Liver (tissue), 9 donors: ENCODE results near the gene LIMA1. TPM values are rescaled to one million over a fixed set of nuclear protein-coding genes. Genes with fewer than 3 reads are reported as not detected.
"Not testable (repeated sequence)": the region's sequence is repeated elsewhere in the genome, so short reads cannot be mapped to it uniquely, and the experiment has no call there.

Experiments
- DNase-seq: peaks from one replicate; pipeline ENCODE4 v3.0.0-alpha.2; 2017; ENCODE audit warnings: low spot score
- H3K27ac ChIP-seq, 2 donors: one replicate each; pipeline ENCODE4 v1.7.0; 2013; ENCODE audit warnings: inconsistent platforms in 2 of 2, low read length in 2 of 2, control low read depth in 1 of 2, low read depth in 1 of 2, mild to moderate bottlenecking in 1 of 2
- H3K27me3 ChIP-seq, 4 donors: one replicate each; pipeline versions ENCODE4 v1.6.1 to v1.7.0; 2013; ENCODE audit warnings: low read length in 3 of 4, inconsistent platforms in 1 of 4, mild to moderate bottlenecking in 1 of 4, moderate library complexity in 1 of 4; ENCODE audit not compliant: control insufficient read depth in 4 of 4, insufficient read depth in 4 of 4
- H3K36me3 ChIP-seq, 4 donors: one replicate each; pipeline versions ENCODE4 v1.6.1 to v1.7.0; 2013; ENCODE audit warnings: low read length in 3 of 4, mild to moderate bottlenecking in 3 of 4, low read depth in 1 of 4, moderate library complexity in 1 of 4; ENCODE audit not compliant: control insufficient read depth in 4 of 4, insufficient read depth in 3 of 4
- H3K4me1 ChIP-seq, 4 donors: one replicate each; pipeline versions ENCODE4 v1.6.1 to v1.7.0; 2013; ENCODE audit warnings: low read length in 3 of 4, mild to moderate bottlenecking in 3 of 4, moderate library complexity in 1 of 4; ENCODE audit not compliant: control insufficient read depth in 4 of 4, insufficient read depth in 4 of 4
- H3K4me3 ChIP-seq, 3 donors: one replicate each; pipeline versions ENCODE4 v1.6.1 to v1.7.0; 2013; ENCODE audit warnings: low read length in 3 of 3, control low read depth in 1 of 3, low read depth in 1 of 3, mild to moderate bottlenecking in 1 of 3
- H3K9ac ChIP-seq, 2 donors: one replicate each; pipeline ENCODE4 v1.7.0; 2013; ENCODE audit warnings: low read length in 2 of 2, mild to moderate bottlenecking in 2 of 2, moderate library complexity in 2 of 2, control low read depth in 1 of 2, low read depth in 1 of 2
- H3K9me3 ChIP-seq, 4 donors: one replicate each; pipeline versions ENCODE4 v1.6.1 to v1.7.0; 2013; ENCODE audit warnings: low read length in 3 of 4; ENCODE audit not compliant: control insufficient read depth in 4 of 4
- EGR1 ChIP-seq, 2 donors: IDR thresholded peaks; 2 replicates each; pipeline ENCODE4 v1.6.1; 2016 to 2018; ENCODE audit warnings: antibody characterized with exemption in 2 of 2, low read depth in 2 of 2
- HNF4A ChIP-seq, 2 donors: conservative IDR thresholded peaks; 2 replicates each; pipeline ENCODE4 v1.6.1; 2016; ENCODE audit warnings: antibody characterized with exemption in 2 of 2, mild to moderate bottlenecking in 2 of 2
- HNF4G ChIP-seq: IDR thresholded peaks from 2 replicates; pipeline ENCODE4 v1.6.1; 2016; ENCODE audit warnings: antibody characterized with exemption
- NR2F2 ChIP-seq: IDR thresholded peaks from 2 replicates; pipeline ENCODE4 v1.6.1; 2016; ENCODE audit warnings: antibody characterized with exemption
- RAD21 ChIP-seq, 2 donors: IDR thresholded peaks; 2 replicates each; pipeline ENCODE4 v1.6.1; 2016; ENCODE audit warnings: antibody characterized with exemption in 2 of 2, mild to moderate bottlenecking in 2 of 2
- RXRA ChIP-seq, 2 donors: IDR thresholded peaks; 2 replicates each; pipeline ENCODE4 v1.6.1; 2017 to 2018; ENCODE audit warnings: antibody characterized with exemption in 2 of 2, mild to moderate bottlenecking in 1 of 2
- SP1 ChIP-seq: IDR thresholded peaks from 2 replicates; pipeline ENCODE4 v1.6.1; 2018; ENCODE audit warnings: antibody characterized with exemption, mild to moderate bottlenecking
- TAF1 ChIP-seq: conservative IDR thresholded peaks from 2 replicates; pipeline ENCODE4 v1.6.1; 2016; ENCODE audit warnings: antibody characterized with exemption, mild to moderate bottlenecking
- WGBS: extraction: QIAGEN DNeasy Blood & Tissue Kit; methylation state at CpG from one replicate; pipeline ENCODE4 v1.1.7; 2013; 5-methylcytosine and 5-hydroxymethylcytosine counted together
- polyA plus RNA-seq, 2 donors: library from polyadenylated mRNA; stranded (reverse) in 1 of 2; unstranded in 1 of 2; fragments of 200-250 nt in 1 of 2; fragments of >200 nt in 1 of 2; fragmentation: Nextera tagmentation in 1 of 2; extraction: Ambion mirVana in 1 of 2; gene quantifications; one replicate each; pipeline versions ENCODE4 v1.2.1 to v1.2.3, GENCODE V29; 2013 to 2015
- total RNA-seq, 2 donors: library from RNA; depleted of rRNA; stranded (reverse); fragments of >200 nt; gene quantifications; one replicate each; pipeline ENCODE4 v1.2.3, GENCODE V29; 2014
- TF ChIP-seq, protein P1 (sequence below): IDR thresholded peaks from 2 replicates; pipeline ENCODE4 v1.6.1; 2016; ENCODE audit warnings: antibody characterized with exemption
- donor health status: healthy.
- donor health status: healthy.
- donor health status: healthy.
- donor health status: healthy.
- donor health status: healthy.

LIMA1 gene
- total and polyA plus RNA-seq, 4 donors = 8.1 to 17.5 (median 13.5) TPM

DNA sequence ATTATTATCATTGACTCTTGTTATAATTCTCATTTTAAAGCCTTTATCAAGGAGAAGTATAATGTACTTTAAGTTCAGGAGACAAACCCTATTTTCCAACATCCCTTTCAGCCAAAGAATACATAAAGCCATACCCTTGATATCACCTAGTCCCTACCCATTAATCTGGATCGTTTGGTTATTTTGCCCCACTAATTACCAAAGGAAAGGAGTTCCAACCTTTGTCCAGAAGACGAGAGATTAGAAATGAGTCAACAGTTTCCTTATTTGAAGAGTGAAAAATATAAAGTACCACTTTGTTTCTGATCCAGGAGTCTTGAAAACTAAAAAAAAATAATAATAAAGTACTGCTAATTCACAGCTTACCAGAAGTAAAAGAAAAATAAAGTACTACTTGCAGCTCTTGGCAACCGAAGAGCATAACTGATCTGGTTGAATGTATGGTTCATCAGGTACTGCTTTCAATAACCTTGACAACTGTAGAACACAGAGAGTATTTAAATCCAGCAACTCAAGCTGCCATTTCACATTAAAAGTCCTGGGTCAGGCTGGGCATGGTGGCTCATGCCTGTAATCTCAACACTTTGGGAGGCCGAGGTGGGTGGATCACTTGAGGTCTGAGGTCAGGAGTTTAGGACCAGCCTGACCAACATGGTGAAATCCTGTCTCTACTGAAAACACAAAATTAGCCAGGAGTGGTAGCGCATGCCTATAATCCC is 33.7 kb downstream of the LIMA1 start:
- Histone ChIP-seq H3K4me1 (peaks cover 0 to 9% (median 7%) of the 10 kb centered on the region in 4 donors), H3K4me3 (no peak overlapping the region), H3K27me3 (no peaks in the 10 kb centered on the region), H3K9me3 (no peaks in the 10 kb centered on the region), H3K36me3 (peaks cover 0 to 4% (median 0%) of the 10 kb centered on the region in 4 donors), H3K27ac (no peak overlapping the region), H3K9ac (no peak overlapping the region)
- TF ChIP-seq HNF4A (conservative IDR thresholded peaks at IDR 0.05) (peak in 1 of 2 donors; percentile 3), TAF1 (no peak)
- 62% methylated on average over 5 of the region's 5 CpGs for WGBS
- no peak for DNase-seq

DNA sequence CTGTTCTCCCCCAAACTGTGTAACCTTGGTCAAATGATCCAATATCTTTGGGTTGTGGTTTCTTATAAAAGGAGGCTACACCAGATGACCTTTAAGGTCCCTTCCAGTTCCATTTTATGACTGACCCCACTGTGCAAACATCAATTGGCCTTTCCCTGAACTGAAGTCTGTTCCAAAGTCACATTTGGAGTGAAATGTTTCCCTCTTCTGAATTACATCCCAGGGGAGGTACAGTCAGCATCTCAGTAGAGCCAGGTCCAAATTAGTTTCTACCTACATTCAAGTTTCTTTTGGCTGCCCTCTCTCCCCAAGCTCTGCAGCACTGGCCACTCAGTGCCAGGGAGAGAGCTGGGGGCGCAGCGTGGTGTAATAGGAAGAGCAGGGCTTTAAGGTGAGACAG is 34.4 kb downstream of the LIMA1 start:
- peaks cover 0 to 7% (median 6%) of the 10 kb centered on the region in 4 donors for H3K4me1 ChIP-seq
- H3K27me3 ChIP-seq = no peaks in the 10 kb centered on the region
- DNase-seq = no peak
- H3K36me3 ChIP-seq = peaks cover 0 to 4% (median 0%) of the 10 kb centered on the region in 4 donors
- H3K9ac ChIP-seq = no peak overlapping the region
- no peaks in the 10 kb centered on the region for H3K9me3 ChIP-seq
- no peak overlapping the region for H3K27ac ChIP-seq
- no peak overlapping the region for H3K4me3 ChIP-seq
- peak in 1 of 2 donors; percentile 8 for TF ChIP-seq RAD21 (IDR thresholded peaks at IDR 0.05)
- TF ChIP-seq SP1 = peak; percentile 36
- no peak for TF ChIP-seq TAF1
- peak; percentile 40 to 84 for TF ChIP-seq RXRA (IDR thresholded peaks at IDR 0.05)
- TF ChIP-seq, protein P1, sequence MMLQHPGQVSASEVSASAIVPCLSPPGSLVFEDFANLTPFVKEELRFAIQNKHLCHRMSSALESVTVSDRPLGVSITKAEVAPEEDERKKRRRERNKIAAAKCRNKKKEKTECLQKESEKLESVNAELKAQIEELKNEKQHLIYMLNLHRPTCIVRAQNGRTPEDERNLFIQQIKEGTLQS = no peak
- peak; percentile 52 to 79 for TF ChIP-seq HNF4A (conservative IDR thresholded peaks at IDR 0.05)
- 89% methylated on average over 2 of the region's 2 CpGs for WGBS

DNA sequence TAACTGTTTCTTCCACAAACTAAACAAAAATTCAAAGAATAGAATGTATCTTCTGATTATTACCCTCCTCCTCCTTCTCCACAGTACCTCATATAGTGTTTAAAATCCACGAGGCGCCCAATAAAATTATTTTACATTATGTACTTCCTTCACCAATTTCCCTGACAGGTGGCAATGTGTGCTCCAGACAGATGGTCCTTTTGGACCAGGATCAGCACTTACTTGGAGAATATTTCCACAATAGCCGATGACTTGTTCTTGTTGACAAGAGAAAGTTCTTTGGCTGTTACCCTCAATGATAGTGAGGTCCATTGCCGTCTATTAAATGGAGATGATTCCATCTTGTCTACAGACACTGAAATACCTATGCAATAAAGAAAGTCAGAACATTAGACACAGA is 34.9 kb downstream of the LIMA1 start:
- Histone ChIP-seq H3K27me3 (no peaks in the 10 kb centered on the region), H3K9ac (no peak overlapping the region), H3K27ac (no peak overlapping the region), H3K4me3 (no peak overlapping the region), H3K4me1 (peaks cover 0 to 7% (median 6%) of the 10 kb centered on the region in 4 donors), H3K9me3 (no peaks in the 10 kb centered on the region), H3K36me3 (peaks cover 0 to 4% (median 0%) of the 10 kb centered on the region in 4 donors)
- no peak for DNase-seq
- TF ChIP-seq RXRA (IDR thresholded peaks at IDR 0.05) (no peak), NR2F2 (no peak), EGR1 (IDR thresholded peaks at IDR 0.05; ENCODE audit: low read depth in 2 of 2) (no peak), HNF4G (no peak)
- TF ChIP-seq, protein P1 = no peak
- 86% methylated on average over 4 of the region's 4 CpGs for WGBS

DNA sequence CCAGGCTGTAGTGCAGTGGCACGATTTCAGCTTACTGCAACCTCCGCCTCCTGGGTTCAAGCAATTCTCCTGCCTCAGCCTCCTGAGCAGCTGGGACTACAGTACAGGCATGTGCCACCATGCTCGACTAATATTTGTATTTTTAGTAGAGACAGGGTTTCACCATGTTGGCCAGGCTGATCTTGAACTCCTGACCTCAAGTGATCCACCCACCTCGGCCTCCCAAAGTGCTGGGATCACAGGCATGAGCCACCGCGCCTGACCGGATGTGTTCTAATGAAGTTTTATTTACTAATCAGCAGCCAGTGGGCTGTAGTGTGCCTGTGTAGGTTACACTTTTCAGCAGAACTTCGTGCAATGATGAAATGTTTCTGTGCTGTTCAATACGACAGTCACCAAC is 35.7 kb downstream of the LIMA1 start:
- DNase-seq, H3K27me3 ChIP-seq, H3K36me3 ChIP-seq, H3K9ac ChIP-seq, H3K4me3 ChIP-seq, H3K27ac ChIP-seq, H3K9me3 ChIP-seq, H3K4me1 ChIP-seq: not testable (repeated sequence)
- WGBS = 77% methylated on average over 9 of the region's 9 CpGs
- TF ChIP-seq RXRA (IDR thresholded peaks at IDR 0.05) = peak in 1 of 2 donors; percentile 15
